Hematopoietic multipotent progenitor cell treated with erythropoietin and hydrocortisone succinate and interleukin-3 and kit ligand, for 6 days (in vitro differentiated cells): Measurements from ENCODE around the gene NTNG2.

Experiments used
- DNase-seq: peaks from one replicate; pipeline ENCODE4 v3.0.0-alpha.2; 2015

The NTNG2 gene

GRCh38 chr9:132147331-132147730, 14.5 kb upstream of the NTNG2 start:
- DNase-seq = no peak

GRCh38 chr9:132147839-132148238, 14.0 kb upstream of the NTNG2 start:
- DNase-seq = no peak

- DNase-seq = no peak
These were observed 11.6 kb upstream of the NTNG2 start for GRCh38 chr9:132150256-132150655.

GRCh38 chr9:132151118-132151517, 10.7 kb upstream of the NTNG2 start:
- no peak for DNase-seq

- no peak for DNase-seq
These were observed 9.6 kb upstream of the NTNG2 start for GRCh38 chr9:132152231-132152630.

GRCh38 chr9:132154863-132155567, 6.8 kb upstream of the NTNG2 start:
- DNase-seq = no peak

- DNase-seq = no peak
These were observed 6.3 kb upstream of the NTNG2 start for GRCh38 chr9:132155568-132155895.

- no peak for DNase-seq
These were observed 5.6 kb upstream of the NTNG2 start for GRCh38 chr9:132156262-132156661.

GRCh38 chr9:132157347-132158116, 4.3 kb upstream of the NTNG2 start:
- DNase-seq = no peak

- peak; percentile 83 for DNase-seq
These were observed 786 bp upstream of the NTNG2 start for GRCh38 chr9:132160802-132161742.

- DNase-seq = no peak
These were observed 1.1 kb downstream of the NTNG2 start for GRCh38 chr9:132162764-132163456.

GRCh38 chr9:132163457-132163875, 1.6 kb downstream of the NTNG2 start:
- no peak for DNase-seq

- no peak for DNase-seq
These were observed 2.2 kb downstream of the NTNG2 start for GRCh38 chr9:132163876-132164603.

- DNase-seq = no peak
These were observed 2.9 kb downstream of the NTNG2 start for GRCh38 chr9:132164604-132165362.

GRCh38 chr9:132166599-132166998, 4.7 kb downstream of the NTNG2 start:
- peak; percentile 60 for DNase-seq

GRCh38 chr9:132167192-132167591, 5.3 kb downstream of the NTNG2 start:
- DNase-seq = no peak

- no peak for DNase-seq
These were observed 6.5 kb downstream of the NTNG2 start for GRCh38 chr9:132168347-132168746.

GRCh38 chr9:132168851-132169250, 7.0 kb downstream of the NTNG2 start:
- no peak for DNase-seq

- DNase-seq = peak; percentile 83
These were observed 8.0 kb downstream of the NTNG2 start for GRCh38 chr9:132169672-132170392.

- DNase-seq = no peak
These were observed 9.8 kb downstream of the NTNG2 start for GRCh38 chr9:132171702-132172101.

GRCh38 chr9:132172185-132172584, 10.3 kb downstream of the NTNG2 start:
- DNase-seq = no peak
